H54 (cell line): Measurements from ENCODE around the gene DNM3.
A peak's percentile ranks its signal among the peaks of the same experiment; 100 is the strongest.
"Not testable (repeated sequence)": the region's sequence is repeated elsewhere in the genome, so short reads cannot be mapped to it uniquely, and the experiment has no call there.

Experiments
- DNase-seq: peaks from one replicate; pipeline ENCODE4 v3.0.0; 2011; ENCODE audit warnings: low spot score, mixed read lengths; ENCODE audit not compliant: insufficient read length
- FAIRE-seq: peaks from 3 replicates; lab custom pipeline; 2011; peaks lifted over from hg19 to GRCh38; lab: Jason Lieb, UNC
- POLR2A ChIP-seq: IDR thresholded peaks from 2 replicates; pipeline ENCODE4 v1.6.1; 2011; ENCODE audit warnings: low read depth, mild to moderate bottlenecking, low read length

Gene DNM3

DNA sequence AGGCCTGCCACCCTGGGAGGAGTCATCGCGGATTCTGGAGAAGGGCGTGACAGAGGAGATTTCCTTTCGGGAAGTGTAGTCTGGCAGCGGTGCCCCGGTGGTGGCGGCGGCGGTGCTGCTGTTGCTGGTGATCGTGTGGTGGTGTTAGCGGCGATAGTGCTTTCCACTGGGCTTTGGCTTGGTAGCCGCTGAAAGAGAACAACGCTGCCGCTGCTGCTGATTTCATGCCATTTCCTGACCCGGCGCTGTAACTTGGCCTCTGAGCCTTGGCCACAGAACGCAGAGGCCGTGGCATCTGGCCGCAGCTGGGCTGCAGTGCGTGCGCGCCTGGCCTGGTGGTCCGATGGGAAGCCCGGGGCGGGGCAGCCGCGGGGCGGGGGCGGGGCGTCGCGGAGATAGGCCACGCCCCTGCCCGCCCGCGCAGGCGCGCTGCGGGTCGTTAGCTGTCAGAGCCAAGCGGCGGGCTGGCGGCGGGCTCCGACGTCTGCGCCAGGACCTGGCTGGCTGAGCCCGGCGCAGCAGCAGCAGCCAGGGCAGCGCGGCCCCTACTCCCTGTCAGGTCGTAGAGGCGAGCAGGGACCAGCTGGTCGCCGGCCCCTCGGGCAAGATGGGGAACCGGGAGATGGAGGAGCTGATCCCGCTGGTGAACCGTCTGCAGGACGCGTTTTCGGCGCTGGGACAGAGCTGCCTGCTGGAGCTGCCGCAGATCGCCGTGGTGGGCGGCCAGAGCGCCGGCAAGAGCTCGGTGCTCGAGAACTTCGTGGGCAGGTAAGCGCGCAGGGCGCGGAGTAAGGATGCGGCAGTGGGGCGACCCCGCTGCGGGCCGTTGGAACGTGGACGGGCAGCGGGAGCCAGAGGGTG lies at the start of gene DNM3:
DNM3 (plus strand) TSS at position 449 of the 861 bp plus-strand sequence; CDS start at position 608, 159 bp downstream.
- no peak for FAIRE-seq
- DNase-seq, result peak; percentile 86
- TF ChIP-seq POLR2A, result peak; percentile 61

DNA sequence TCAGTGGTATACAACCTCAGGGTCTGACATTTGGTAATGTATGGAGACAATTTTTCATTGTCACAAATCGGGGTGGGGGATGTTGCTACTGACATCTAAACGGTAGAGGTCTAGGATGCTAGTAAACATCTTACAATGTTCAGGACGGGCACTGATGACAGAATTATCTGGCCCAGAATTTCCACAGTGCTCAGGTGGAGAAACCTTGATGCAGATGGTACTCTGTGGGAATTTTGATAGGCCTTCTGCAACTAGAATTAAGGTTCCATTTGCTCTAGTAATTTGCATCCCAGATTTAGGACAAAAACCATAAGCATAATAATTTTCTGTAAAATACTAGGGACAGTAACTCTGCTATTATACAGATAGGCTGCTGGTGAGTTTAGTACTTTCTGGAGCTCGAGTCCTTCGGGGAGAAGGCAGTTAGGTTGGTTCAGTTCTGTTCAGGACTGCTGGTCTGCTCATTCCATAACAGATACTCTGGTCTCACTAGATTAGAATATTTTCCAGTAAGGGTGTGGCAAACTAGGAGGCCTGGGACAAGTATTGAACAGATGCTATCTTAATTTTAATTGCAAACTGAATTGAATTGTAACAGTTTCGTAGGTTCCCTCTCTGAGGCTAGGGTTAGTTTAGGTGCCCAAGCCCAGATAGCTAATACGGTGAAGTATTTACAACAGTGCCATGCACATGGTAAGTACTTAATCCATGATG lies 48.5 kb upstream of the DNM3 start:
- no peak for TF ChIP-seq POLR2A
- no peak for FAIRE-seq
- DNase-seq, result no peak

- FAIRE-seq, result no peak
Measured at GRCh38 chr1:171793636-171794035, 47.7 kb upstream of the DNM3 start.

DNA sequence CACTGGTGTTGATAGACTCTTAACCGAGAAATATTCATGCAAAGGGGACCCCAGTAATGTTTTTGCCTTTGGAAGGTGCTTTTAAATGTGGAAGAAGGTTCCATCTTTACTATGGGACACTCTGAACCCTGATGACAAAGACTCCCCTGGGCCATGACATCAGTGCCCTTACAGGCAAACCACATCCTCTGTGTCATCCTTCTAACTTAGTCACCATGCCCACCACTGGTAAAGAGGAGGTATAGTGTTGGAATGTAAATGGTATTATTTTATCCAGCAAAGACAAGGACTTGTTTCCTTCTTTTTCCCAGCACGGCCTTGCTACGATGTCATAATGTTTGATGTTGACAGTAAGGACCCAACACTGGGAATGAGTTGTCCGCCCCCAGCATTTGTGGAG lies 47.2 kb upstream of the DNM3 start:
- FAIRE-seq (peak; percentile 53), DNase-seq (peak; percentile 50)
- TF ChIP-seq POLR2A, result no peak

More at GRCh38 chr1:171793636-171794035, 47.7 kb upstream of the DNM3 start:
- TF ChIP-seq POLR2A, result no peak
- no peak for DNase-seq

DNA sequence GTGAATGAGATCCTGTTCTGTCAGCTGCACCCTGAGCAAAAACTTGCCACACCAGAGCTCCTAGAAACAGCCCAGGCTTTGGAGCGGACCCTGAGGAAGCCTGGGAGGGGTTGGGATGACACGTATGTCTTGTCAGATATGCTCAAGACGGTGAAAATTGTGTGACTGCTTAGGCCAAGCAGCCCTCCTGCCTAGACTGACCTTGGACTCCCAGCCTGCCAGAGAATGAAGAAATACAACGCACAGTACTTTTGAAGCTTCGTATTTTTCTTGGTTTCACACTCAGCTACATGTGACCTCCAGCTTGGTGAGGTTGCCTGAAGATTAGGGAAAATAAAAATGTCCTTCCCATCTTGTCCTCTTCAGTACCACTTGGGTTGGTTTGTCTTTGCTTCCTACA lies 44.7 kb upstream of the DNM3 start:
- no peak for DNase-seq
- no peak for FAIRE-seq
- TF ChIP-seq POLR2A, result no peak

GRCh38 chr1:171798311-171798710 lies 43.0 kb upstream of the DNM3 start:
- DNase-seq (no peak), FAIRE-seq (no peak)
- TF ChIP-seq POLR2A, result no peak

DNA sequence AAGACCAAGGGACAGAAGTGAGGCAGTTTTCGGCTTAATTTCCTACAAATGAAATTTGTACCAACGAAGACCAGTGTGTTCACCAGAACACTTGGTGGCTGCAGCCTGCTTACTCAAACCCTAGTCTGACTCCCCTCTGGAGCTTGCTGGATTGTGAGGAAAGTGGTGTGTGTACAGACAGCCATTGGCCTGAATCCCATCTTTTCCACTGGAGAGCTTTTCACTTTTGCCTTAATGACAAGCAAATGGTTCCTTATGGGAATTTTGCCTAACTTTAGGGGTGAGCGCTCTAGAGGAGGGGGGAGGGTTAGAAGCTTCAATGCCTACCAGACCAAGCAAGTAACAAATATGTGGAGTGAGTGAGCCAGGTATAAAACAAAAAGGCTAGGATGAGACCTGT lies 42.5 kb upstream of the DNM3 start:
- DNase-seq (no peak), FAIRE-seq (no peak)
- no peak for TF ChIP-seq POLR2A

- no peak for TF ChIP-seq POLR2A
- DNase-seq (no peak), FAIRE-seq (no peak)
Measured at GRCh38 chr1:171799166-171799565, 42.1 kb upstream of the DNM3 start.

DNA sequence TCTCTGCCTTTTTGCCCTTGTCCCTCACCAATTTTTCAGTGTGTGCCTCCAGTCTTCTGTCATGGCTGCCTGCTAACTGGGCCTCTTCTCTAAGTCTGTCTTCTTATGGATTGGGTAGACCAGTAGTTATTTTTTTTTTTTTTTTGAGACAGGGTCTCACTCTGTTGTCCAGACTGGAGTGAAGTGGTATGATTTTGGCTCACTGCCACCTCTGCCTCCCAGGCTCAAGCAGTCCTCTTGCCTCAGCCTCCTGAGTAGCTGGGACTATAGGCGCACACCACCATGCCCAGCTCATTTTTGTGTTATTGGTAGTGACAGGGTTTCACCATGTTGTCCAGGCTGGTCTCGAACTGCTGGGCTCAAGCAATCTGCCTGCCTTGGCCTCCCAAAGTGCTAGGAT lies 41.6 kb upstream of the DNM3 start:
- FAIRE-seq, DNase-seq: not testable (repeated sequence)

- no peak for DNase-seq
- FAIRE-seq, result no peak
Measured at GRCh38 chr1:171800342-171800741, 41.0 kb upstream of the DNM3 start.

DNA sequence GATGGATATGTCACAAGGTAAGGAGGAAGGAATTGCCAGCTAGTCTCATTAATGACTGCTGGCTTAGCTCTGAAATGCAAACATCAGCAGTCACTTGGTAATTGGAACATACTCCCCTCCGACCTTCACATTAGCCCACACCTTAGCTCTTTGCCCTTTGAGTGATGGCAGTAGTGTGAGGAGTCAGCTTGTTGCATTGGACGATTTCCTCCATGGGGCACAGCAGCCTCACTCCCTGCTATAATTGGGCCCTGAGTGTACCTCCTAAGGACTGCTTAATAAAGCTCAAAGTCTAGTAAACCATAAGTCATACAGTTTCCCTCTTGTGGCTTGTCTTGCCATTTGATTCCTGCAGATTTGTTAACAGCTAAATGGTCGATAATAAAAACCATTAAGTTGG lies 40.4 kb upstream of the DNM3 start:
- DNase-seq (no peak), FAIRE-seq (no peak)
- no peak for TF ChIP-seq POLR2A

More at GRCh38 chr1:171800342-171800741, 41.0 kb upstream of the DNM3 start:
- no peak for TF ChIP-seq POLR2A

GRCh38 chr1:171801487-171801891 lies 39.8 kb upstream of the DNM3 start:
- no peak for TF ChIP-seq POLR2A
- FAIRE-seq, result no peak
- DNase-seq, result peak; percentile 25

DNA sequence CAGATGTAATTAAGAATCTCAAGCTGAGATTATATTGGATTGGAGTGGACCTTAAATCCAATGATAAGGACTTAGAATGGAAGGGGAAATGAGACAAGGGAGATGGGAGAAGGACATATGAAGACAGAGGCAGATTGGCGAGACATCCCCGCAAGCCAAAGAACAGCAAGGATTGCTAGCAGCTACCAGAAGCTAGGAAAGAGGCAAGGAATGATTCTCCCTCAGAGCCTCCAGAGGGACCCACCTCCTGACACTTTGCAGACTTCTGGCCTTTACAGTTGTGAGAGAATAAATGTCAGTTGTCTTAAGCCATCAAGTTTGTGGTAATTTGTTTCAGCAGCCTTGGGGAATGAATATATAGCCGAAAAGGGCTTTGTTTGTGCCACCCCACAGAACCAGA lies 39.1 kb upstream of the DNM3 start:
- no peak for TF ChIP-seq POLR2A
- FAIRE-seq (no peak), DNase-seq (no peak)

DNA sequence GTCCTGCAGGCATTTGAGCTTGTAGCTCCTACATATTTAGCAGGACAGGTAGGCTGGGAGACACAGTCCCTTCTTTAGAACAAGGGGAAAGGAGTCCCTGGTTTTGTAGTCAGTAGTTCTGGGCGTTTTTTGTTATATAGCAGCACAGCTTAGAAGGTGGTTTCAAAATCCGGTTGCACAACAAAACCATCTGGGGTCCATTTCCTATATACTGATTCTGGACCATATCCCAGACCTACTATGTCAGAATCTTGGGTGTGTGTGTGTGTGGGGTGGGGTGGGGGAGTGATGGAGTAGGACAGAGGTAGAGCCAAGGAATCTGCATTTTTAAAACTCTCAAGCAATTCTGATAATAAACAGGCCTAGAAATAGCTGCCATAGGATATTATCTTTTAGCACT lies 38.3 kb upstream of the DNM3 start:
- no peak for FAIRE-seq
- no peak for TF ChIP-seq POLR2A

More for the DNA sequence above, 38.3 kb upstream of the DNM3 start:
- DNase-seq, result no peak
